HepG2 (cell line): Measurements from ENCODE around the gene STIP1. TPM values are rescaled to one million over a fixed set of nuclear protein-coding genes. Genes with fewer than 3 reads are reported as not detected.

Experiments
- ATF4 ChIP-seq, 2 experiments: fragments of 450-650 bp in 1 of 2; sonication (generic) in 1 of 2; formaldehyde crosslinking; IDR thresholded peaks; 2 replicates each; pipeline versions ENCODE4 v1.5.0 to v1.8.0; 2020 to 2022; ENCODE audit warnings: mild to moderate bottlenecking in 1 of 2, missing genetic modification reagents in 1 of 2
- CEBPZ ChIP-seq: IDR thresholded peaks from 2 replicates; pipeline ENCODE4 v1.6.1; 2012; ENCODE audit warnings: low read length, improper control_type of control experiment
- GPN1 ChIP-seq: sonication (generic); formaldehyde crosslinking; IDR thresholded peaks from 2 replicates; pipeline ENCODE4 v1.5.1; 2020; ENCODE audit warnings: missing genetic modification reagents, borderline replicate concordance
- HCFC1 ChIP-seq: fragments of 150-350 bp; IDR thresholded peaks from 2 replicates; pipeline ENCODE4 v1.6.1; 2014; ENCODE audit warnings: low read depth, low read length
- HNRNPK ChIP-seq: fragments of 200-400 bp; formaldehyde crosslinking; IDR thresholded peaks from 2 replicates; pipeline ENCODE4 v1.6.1; 2018; ENCODE audit warnings: low read length, low read depth, moderate library complexity, mild to moderate bottlenecking; ENCODE audit not compliant: poor library complexity, severe bottlenecking
- HNRNPL ChIP-seq: fragments of 200-400 bp; formaldehyde crosslinking; IDR thresholded peaks from 2 replicates; pipeline ENCODE4 v1.6.1; 2017; ENCODE audit warnings: mild to moderate bottlenecking, low read depth, low read length
- HNRNPLL ChIP-seq: fragments of 200-400 bp; formaldehyde crosslinking; IDR thresholded peaks from 2 replicates; pipeline ENCODE4 v1.6.1; 2017; ENCODE audit warnings: mild to moderate bottlenecking, low read depth, low read length; ENCODE audit not compliant: poor library complexity, severe bottlenecking
- KDM2A ChIP-seq: sonication (generic); formaldehyde crosslinking; IDR thresholded peaks from 2 replicates; pipeline ENCODE4 v1.4.0; 2020; ENCODE audit warnings: low read depth, missing genetic modification reagents, borderline replicate concordance
- KDM5B ChIP-seq: sonication (generic); formaldehyde crosslinking; IDR thresholded peaks from 2 replicates; pipeline ENCODE4 v1.4.0; 2020; ENCODE audit warnings: missing genetic modification reagents, mild to moderate bottlenecking, borderline replicate concordance
- MZF1 ChIP-seq: sonication (generic); formaldehyde crosslinking; IDR thresholded peaks from 2 replicates; pipeline ENCODE4 v1.8.1; 2023; ENCODE audit warnings: mild to moderate bottlenecking, missing genetic modification reagents, borderline replicate concordance
- NBN ChIP-seq: fragments of 450-650 bp; conservative IDR thresholded peaks from 2 replicates; pipeline ENCODE4 v1.6.1; 2017
- NFATC3 ChIP-seq: sonication (generic); formaldehyde crosslinking; IDR thresholded peaks from 2 replicates; pipeline ENCODE4 v1.5.1; 2020; ENCODE audit warnings: mild to moderate bottlenecking, missing genetic modification reagents
- TOPORS ChIP-seq: sonication (generic); formaldehyde crosslinking; IDR thresholded peaks from 2 replicates; pipeline ENCODE4 v1.8.0; 2023; ENCODE audit warnings: mild to moderate bottlenecking, missing genetic modification reagents
- ZBTB2 ChIP-seq: sonication (generic); formaldehyde crosslinking; IDR thresholded peaks from 2 replicates; pipeline ENCODE4 v1.8.0; 2022; ENCODE audit warnings: low read depth, missing genetic modification reagents
- ZC3H13 ChIP-seq: sonication (generic); formaldehyde crosslinking; IDR thresholded peaks from 2 replicates; pipeline ENCODE4 v1.8.1; 2023; ENCODE audit warnings: mild to moderate bottlenecking, missing genetic modification reagents, moderate library complexity
- ZMYM2 ChIP-seq: sonication (generic); formaldehyde crosslinking; IDR thresholded peaks from 2 replicates; pipeline ENCODE4 v1.8.0; 2022; ENCODE audit warnings: mild to moderate bottlenecking, missing genetic modification reagents
- ZNF282 ChIP-seq: fragments of 450-650 bp; IDR thresholded peaks from 2 replicates; pipeline ENCODE4 v1.6.1; 2018; ENCODE audit not compliant: partially characterized antibody
- ZNF468 ChIP-seq: sonication (generic); formaldehyde crosslinking; IDR thresholded peaks from 2 replicates; pipeline ENCODE4 v1.8.0; 2022; ENCODE audit warnings: mild to moderate bottlenecking, moderate library complexity, missing genetic modification reagents
- ZNF576 ChIP-seq: sonication (generic); formaldehyde crosslinking; IDR thresholded peaks from 2 replicates; pipeline ENCODE4 v1.4.0; 2020; ENCODE audit warnings: mild to moderate bottlenecking, missing genetic modification reagents
- ZNF737 ChIP-seq: sonication (generic); formaldehyde crosslinking; IDR thresholded peaks from 2 replicates; pipeline ENCODE4 v1.5.0; 2020; ENCODE audit warnings: missing genetic modification reagents, mild to moderate bottlenecking, borderline replicate concordance
- ZNF773 ChIP-seq: sonication (generic); formaldehyde crosslinking; IDR thresholded peaks from 2 replicates; pipeline ENCODE4 v1.4.0; 2020; ENCODE audit warnings: missing genetic modification reagents, borderline replicate concordance
- polyA plus RNA-seq, 8 experiments: library from polyadenylated mRNA; depleted of rRNA in 3 of 8; stranded (reverse) in 7 of 8; unstranded in 1 of 8; fragments of >200 nt; fragmentation: Illumina TruSeq in 4 of 8; extraction: Trizol in 4 of 8; gene quantifications; 2 replicates each; pipeline versions ENCODE4 v1.2.1 to v1.2.3, GENCODE V29; 2011 to 2016; ENCODE audit warnings: low read depth in 4 of 8, missing spikeins in 1 of 8, mixed read lengths in 1 of 8; ENCODE audit not compliant: insufficient read depth in 1 of 8
- total RNA-seq, 5 experiments: library from RNA; depleted of rRNA; stranded (reverse); fragments of >200 nt; fragmentation: Illumina TruSeq; extraction: Trizol; gene quantifications; 2 replicates each; pipeline ENCODE4 v1.2.3, GENCODE V29; 2016; ENCODE audit warnings: low read depth in 1 of 5

The STIP1 gene
- total and polyA plus RNA-seq, 2 of the 13 experiments (the other 11 are each of a cell fraction or from before 2014, with no cell fraction given), result 81.1 to 217 TPM

- TF ChIP-seq ZBTB2 (CRISPR knock-in tag) (0 out of 2 replicates have a peak, but pooled peaks have one; percentile 23), KDM2A (CRISPR knock-in tag) (peak; percentile 4; the same call in 1 of the 2 replicates), ZNF773 (CRISPR knock-in tag) (0 out of 2 replicates have a peak, but pooled peaks have one; percentile 2), KDM5B (no peak), CEBPZ (no peak), HCFC1 (no peak), HNRNPK (peak; percentile 30), ZNF282 (no peak), ZNF737 (CRISPR knock-in tag) (no peak), ZMYM2 (CRISPR knock-in tag) (no peak), ATF4 (CRISPR knock-in tag; IDR thresholded peaks at IDR 0.05) (no peak), NBN (no peak), NFATC3 (CRISPR knock-in tag) (no peak), GPN1 (no peak), HNRNPLL (no peak), HNRNPL (peak; percentile 62; the same call in 1 of the 2 replicates), TOPORS (CRISPR knock-in tag) (no peak), ZNF468 (CRISPR knock-in tag) (no peak), ZNF576 (CRISPR knock-in tag) (no peak), MZF1 (no peak), ZC3H13 (CRISPR knock-in tag) (0 out of 2 replicates have a peak, but pooled peaks have one; percentile 49)
Observed at GRCh38 chr11:64245401-64245796, 59.4 kb downstream of the STIP1 start (continued).
